HG02852 (cell line): ENCODE measurements around the gene S100A7A.

ENCODE experiments used
- ATAC-seq: cut with Tn5 transposase; IDR thresholded peaks from one replicate; pipeline ENCODE4 v1.9.1; 2021; ENCODE audit warnings: mild to moderate bottlenecking, moderate library complexity; ENCODE audit not compliant: unreplicated experiment

S100A7A gene

GRCh38 chr1:153415850-153416570, at the start of gene S100A7A:
Gene S100A7A (plus strand): TSS chr1:153416520. CDS start chr1:153418083, 1,563 bp downstream.
- no peak for ATAC-seq

- ATAC-seq: no peak
Measured at GRCh38 chr1:153367090-153367489, 49.2 kb upstream of the S100A7A start.

DNA sequence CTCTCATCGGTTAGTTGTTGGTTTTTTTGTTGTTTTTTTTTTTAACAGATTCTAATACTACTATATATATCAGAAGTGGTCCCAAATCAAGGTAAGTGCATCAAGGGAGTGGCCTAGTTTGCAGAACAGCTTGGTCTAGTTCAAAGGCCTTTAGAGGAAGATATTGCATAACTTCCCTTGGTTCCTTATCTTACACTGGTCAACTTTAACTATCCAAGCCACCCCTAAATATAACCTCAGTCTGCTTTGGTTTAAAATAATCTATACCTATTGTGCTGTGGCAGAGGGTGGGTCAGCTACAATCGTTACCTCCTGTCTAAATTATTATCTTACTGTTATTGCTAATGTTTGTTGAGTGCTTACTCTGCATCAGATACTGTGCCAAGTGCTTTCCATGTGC, 47.8 kb upstream of the S100A7A start:
- no peak for ATAC-seq

GRCh38 chr1:153370146-153370545, 46.2 kb upstream of the S100A7A start:
- no peak for ATAC-seq

DNA sequence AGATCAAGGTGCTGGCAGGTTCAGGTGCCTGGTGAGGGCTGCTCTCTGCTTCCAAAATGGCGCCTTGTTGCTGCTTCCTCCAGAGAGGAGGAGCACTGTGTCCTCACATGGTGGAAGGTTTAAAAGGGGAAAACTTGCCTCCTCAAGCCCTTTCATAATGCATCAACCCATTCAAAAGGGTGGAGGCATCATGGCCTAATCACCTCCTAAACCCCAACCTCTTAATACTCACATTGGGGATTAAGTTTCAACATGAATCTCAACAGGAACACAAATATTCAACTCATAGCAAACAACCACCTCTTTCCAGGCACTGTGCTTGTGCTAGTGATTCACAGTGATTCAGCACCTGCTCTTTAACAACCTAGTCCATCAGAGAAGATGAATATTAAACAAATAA, 45.1 kb upstream of the S100A7A start:
- no peak for ATAC-seq

- no peak for ATAC-seq
Measured at GRCh38 chr1:153372571-153372970, 43.7 kb upstream of the S100A7A start.

- no peak for ATAC-seq
Measured at GRCh38 chr1:153374071-153374470, 42.2 kb upstream of the S100A7A start.

- no peak for ATAC-seq
Measured at GRCh38 chr1:153375511-153375910, 40.8 kb upstream of the S100A7A start, which contains the start of gene S100A12. Gene S100A12 (minus strand): TSS chr1:153375621. CDS start chr1:153374592, 1,029 bp downstream.

GRCh38 chr1:153379591-153379990, 36.7 kb upstream of the S100A7A start:
- no peak for ATAC-seq

GRCh38 chr1:153380711-153381110, 35.6 kb upstream of the S100A7A start:
- ATAC-seq: no peak

DNA sequence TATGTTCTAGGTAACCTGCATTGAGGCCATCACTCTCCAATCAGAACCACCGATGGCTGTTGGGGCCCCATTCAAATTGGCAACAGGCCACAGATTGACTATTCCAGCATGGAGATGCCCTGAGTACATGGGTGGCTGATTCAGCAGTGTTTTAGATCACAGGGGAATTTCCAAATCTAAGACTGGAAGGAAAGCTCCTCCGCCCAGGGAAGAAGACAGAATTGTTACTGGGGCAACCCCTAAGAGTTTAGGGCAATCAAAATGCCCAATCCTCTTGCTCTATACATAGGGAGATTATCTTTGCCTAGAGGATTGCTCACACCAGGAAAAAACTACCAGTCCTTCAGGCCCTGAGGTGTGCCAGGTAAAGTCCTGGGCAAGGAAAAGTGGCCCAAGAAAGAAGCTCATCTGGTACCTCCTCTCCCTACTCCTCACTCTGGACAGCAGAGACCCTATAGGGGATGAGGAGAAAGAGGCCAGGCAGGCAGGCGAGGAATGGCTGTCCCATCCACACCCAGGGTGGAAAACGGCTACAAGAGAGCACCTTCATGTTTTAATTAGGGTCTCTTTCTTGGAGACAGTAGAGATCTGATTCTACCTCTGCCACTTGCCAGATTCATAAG, 31.3 kb upstream of the S100A7A start:
- ATAC-seq: no peak

GRCh38 chr1:153386500-153386901, 29.8 kb upstream of the S100A7A start:
- ATAC-seq: no peak

GRCh38 chr1:153387001-153387400, 29.3 kb upstream of the S100A7A start:
- ATAC-seq: no peak

- ATAC-seq: no peak
Measured at GRCh38 chr1:153387785-153388184, 28.5 kb upstream of the S100A7A start.

- ATAC-seq: no peak
Measured at GRCh38 chr1:153389401-153389800, 26.9 kb upstream of the S100A7A start.

DNA sequence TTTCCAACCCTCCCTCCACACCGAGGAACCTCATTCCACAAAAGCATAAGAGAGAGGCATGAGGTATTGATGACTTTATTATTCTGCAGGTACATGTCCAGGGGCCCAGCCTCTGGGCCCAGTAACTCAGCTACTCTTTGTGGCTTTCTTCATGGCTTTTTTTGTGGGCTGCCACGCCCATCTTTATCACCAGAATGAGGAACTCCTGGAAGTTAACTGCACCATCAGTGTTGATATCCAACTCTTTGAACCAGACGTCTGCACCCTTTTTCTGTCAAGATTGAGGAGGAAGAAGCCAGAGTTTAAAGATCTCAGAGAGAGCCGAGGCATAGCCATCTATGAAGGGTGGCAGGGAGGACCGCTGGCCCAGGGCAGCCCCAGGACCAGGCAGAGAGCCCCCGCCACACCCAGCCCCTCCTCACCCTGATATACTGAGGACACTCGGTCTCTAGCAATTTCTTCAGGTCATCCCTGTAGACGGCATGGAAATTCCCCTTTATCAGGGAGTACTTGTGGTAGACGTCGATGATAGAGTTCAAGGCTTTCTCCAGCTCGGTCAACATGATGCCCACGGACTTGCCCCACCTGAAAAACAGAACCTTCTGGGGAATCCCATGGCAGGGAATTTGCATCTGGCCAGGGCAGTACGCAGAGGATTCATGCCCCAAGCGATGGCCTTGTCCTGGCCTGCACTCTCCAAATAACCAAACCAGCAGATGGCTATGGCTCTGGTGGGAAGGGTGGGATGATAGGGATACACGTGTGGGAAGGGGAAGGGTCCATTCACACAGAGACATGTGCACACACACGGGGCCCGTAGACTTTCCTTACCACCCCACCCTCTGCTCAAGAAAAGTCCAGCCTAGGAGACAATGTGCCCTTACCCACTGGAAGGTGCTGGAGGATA, 26.1 kb upstream of the S100A7A start:
- no peak for ATAC-seq

DNA sequence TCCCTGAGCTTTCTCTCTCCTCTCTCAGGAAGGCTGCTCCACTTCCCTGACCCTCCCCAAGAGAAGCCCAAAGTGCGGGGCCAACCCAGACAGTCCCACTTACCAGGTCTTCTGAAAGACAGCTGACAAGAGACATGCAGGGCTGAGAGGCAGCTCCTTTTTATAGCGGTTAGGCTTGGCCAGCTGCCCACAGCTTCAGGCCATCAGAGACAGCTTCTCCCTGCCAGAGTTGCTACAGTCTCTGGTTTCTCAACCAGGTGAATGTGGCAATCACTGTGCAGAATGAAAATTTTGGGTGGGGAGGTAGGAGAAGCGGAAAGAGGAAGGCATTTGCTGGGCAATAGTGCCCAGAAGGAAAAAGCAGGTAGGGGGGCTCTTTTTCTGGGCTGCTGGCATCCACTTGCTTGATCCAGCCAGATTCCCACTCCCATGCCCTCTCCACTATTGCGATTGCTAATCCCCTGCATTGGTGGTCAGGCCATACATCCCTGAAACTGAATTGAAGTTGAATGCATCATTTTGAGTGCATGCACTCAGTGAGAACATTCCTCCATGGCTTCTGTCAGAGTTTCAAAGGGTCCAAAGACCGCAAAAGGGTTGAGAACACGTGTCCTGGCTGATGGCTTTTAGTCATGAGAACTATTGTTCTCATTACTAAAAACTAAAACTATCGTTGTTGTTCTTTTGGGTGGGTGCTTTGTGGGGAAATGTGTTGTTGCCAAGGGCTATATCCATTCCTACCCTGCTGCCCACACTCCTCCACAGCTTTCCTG, 25.2 kb upstream of the S100A7A start, which contains the start of gene S100A8:
Gene S100A8, minus strand, starts transcription at position 136 of the 773 bp plus-strand sequence. CDS start 538 bp downstream, outside the sequence.
- no peak for ATAC-seq

- no peak for ATAC-seq
Measured at GRCh38 chr1:153392258-153392657, 24.1 kb upstream of the S100A7A start.

GRCh38 chr1:153392822-153393221, 23.5 kb upstream of the S100A7A start:
- ATAC-seq: no peak

DNA sequence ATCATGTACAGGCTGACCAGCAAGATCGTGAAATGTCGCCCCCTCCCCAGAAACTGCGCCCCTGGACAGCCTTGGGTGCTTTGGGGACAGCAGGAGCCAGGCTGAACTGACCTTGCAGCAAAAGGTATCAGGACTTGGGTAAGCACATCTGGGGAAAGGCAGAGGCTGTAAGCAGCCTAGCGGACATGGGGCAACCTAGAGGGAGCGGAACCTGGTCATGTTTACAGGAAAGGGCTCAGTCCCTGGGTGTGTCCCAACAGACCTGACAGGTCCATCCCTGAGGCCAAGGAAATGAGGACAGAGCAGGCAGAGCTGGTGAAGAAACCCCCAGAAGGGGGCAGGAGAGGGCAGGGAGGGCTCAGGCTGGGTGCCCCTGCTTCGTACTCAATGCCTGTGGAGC, 22.4 kb upstream of the S100A7A start:
- no peak for ATAC-seq

DNA sequence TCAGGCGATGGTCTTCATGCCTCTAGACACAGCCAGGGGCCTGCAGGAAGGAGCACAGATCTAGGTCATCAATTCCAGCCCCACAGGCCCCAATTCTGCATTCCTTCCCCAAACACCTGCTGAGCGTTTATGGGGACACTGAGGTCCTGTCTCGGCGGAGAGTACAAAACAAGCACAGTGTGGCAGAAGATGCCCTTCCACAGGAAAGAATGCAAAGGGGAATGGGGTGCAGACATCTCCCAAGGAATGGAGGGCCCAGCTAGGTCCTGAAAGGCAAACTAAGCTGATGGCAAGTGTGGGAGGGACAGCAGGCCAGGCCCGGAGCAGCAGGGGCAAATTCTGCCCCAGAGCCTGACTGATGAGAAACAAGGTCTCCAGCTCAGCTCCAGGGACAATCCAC, 21.9 kb upstream of the S100A7A start:
- no peak for ATAC-seq
